Erythroblast (primary cell): ENCODE data around the gene MACROD2.

Source experiments
- DNase-seq, 2 experiments: peaks; one replicate each; lab custom pipeline; 2025; lab: John Stamatoyannopoulos, UW
- GATA1 ChIP-seq: IDR thresholded peaks from 2 replicates; pipeline ENCODE4 v1.6.1; 2011; ENCODE audit warnings: low read depth, mild to moderate bottlenecking, control low read depth, low read length, moderate library complexity
- POLR2A ChIP-seq: IDR thresholded peaks from 2 replicates; pipeline ENCODE4 v1.6.1; 2011; ENCODE audit warnings: mild to moderate bottlenecking, low read length

MACROD2 gene

GRCh38 chr20:14335052-14335451 is 339.7 kb downstream of the MACROD2 start:
- TF ChIP-seq POLR2A (no peak), GATA1 (no peak)
- no peak for DNase-seq

- TF ChIP-seq GATA1 (no peak), POLR2A (no peak)
- no peak for DNase-seq
Observed at GRCh38 chr20:14336686-14337085, 341.4 kb downstream of the MACROD2 start.

- peak; percentile 12 to 38 for DNase-seq
- no peak for TF ChIP-seq POLR2A
- no peak for TF ChIP-seq GATA1
Observed at GRCh38 chr20:14337400-14338171, 342.3 kb downstream of the MACROD2 start, which contains the start of gene FLRT3. FLRT3 (minus strand) TSS chr20:14337612; CDS start chr20:14327506, 10,106 bp downstream.

GRCh38 chr20:14341801-14342200 is 346.5 kb downstream of the MACROD2 start:
- TF ChIP-seq GATA1: no peak
- TF ChIP-seq POLR2A: no peak
- DNase-seq: no peak

- no peak for DNase-seq
- TF ChIP-seq GATA1 (no peak), POLR2A (no peak)
Observed at GRCh38 chr20:14342918-14343317, 347.6 kb downstream of the MACROD2 start.

- TF ChIP-seq POLR2A (no peak), GATA1 (no peak)
- no peak for DNase-seq
Observed at GRCh38 chr20:14343491-14344065, 348.3 kb downstream of the MACROD2 start.

GRCh38 chr20:14344746-14345145 is 349.4 kb downstream of the MACROD2 start:
- no peak for DNase-seq
- TF ChIP-seq GATA1 (no peak), POLR2A (no peak)

GRCh38 chr20:14355791-14356190 is 360.5 kb downstream of the MACROD2 start:
- TF ChIP-seq POLR2A (no peak), GATA1 (no peak)
- no peak for DNase-seq

GRCh38 chr20:14360416-14360815 is 365.1 kb downstream of the MACROD2 start:
- TF ChIP-seq GATA1 (no peak), POLR2A (no peak)
- no peak for DNase-seq

GRCh38 chr20:14361509-14362345 is 366.4 kb downstream of the MACROD2 start:
- TF ChIP-seq GATA1 (no peak), POLR2A (no peak)
- no peak for DNase-seq

GRCh38 chr20:14374196-14374595 is 378.9 kb downstream of the MACROD2 start:
- TF ChIP-seq POLR2A (no peak), GATA1 (no peak)
- DNase-seq: no peak

- no peak for DNase-seq
- TF ChIP-seq GATA1 (no peak), POLR2A (no peak)
Observed at GRCh38 chr20:14375416-14375985, 380.2 kb downstream of the MACROD2 start.

- no peak for TF ChIP-seq POLR2A
- TF ChIP-seq GATA1: no peak
- DNase-seq: no peak
Observed at GRCh38 chr20:14378326-14378725, 383.0 kb downstream of the MACROD2 start.
